Astrocyte (in vitro differentiated cells and primary cell): ENCODE measurements around the gene DACT3. TPM values are rescaled to one million over a fixed set of nuclear protein-coding genes. Genes with fewer than 3 reads are reported as not detected.

ENCODE experiments used
- DNase-seq: peaks from one replicate; pipeline ENCODE4 v3.0.0-alpha.2; 2010; ENCODE audit warnings: low read depth
- FAIRE-seq: peaks from 2 replicates; lab custom pipeline; 2011; peaks lifted over from hg19 to GRCh38; lab: Jason Lieb, UNC
- H2AFZ ChIP-seq: 2 replicates; pipeline ENCODE4 v1.6.0; 2012; ENCODE audit warnings: low read depth, low read length, inconsistent platforms
- H3K27ac ChIP-seq: 2 replicates; pipeline ENCODE4 v1.5.1; 2011; ENCODE audit warnings: low read depth, low read length, inconsistent platforms
- H3K27me3 ChIP-seq: 2 replicates; pipeline ENCODE4 v1.6.0; 2011; ENCODE audit warnings: low read length, inconsistent platforms; ENCODE audit not compliant: insufficient read depth
- H3K36me3 ChIP-seq: 2 replicates; pipeline ENCODE4 v1.5.1; 2011; ENCODE audit warnings: low read length, inconsistent platforms; ENCODE audit not compliant: insufficient read depth
- H3K4me1 ChIP-seq: 2 replicates; pipeline ENCODE4 v1.5.1; 2011; ENCODE audit warnings: low read length, inconsistent platforms; ENCODE audit not compliant: insufficient read depth
- H3K4me2 ChIP-seq: 2 replicates; pipeline ENCODE4 v1.6.0; 2012; ENCODE audit warnings: low read length, inconsistent platforms
- H3K4me3 ChIP-seq: 2 replicates; pipeline ENCODE4 v1.5.1; 2011; ENCODE audit warnings: low read depth, mild to moderate bottlenecking, low read length, inconsistent platforms; ENCODE audit not compliant: insufficient read depth
- H3K79me2 ChIP-seq: 2 replicates; pipeline ENCODE4 v1.6.0; 2012; ENCODE audit warnings: mild to moderate bottlenecking, low read length, inconsistent platforms; ENCODE audit not compliant: insufficient read depth
- H3K9ac ChIP-seq: 2 replicates; pipeline ENCODE4 v1.6.0; 2012; ENCODE audit warnings: mild to moderate bottlenecking, low read length, inconsistent platforms
- H3K9me3 ChIP-seq: 2 replicates; pipeline ENCODE4 v1.5.1; 2012; ENCODE audit warnings: low read depth, mild to moderate bottlenecking, low read length, inconsistent platforms; ENCODE audit not compliant: insufficient read depth
- H4K20me1 ChIP-seq: 2 replicates; pipeline ENCODE4 v1.6.0; 2012; ENCODE audit warnings: low read length, inconsistent platforms; ENCODE audit not compliant: insufficient read depth
- H3K27ac Mint-ChIP-seq: one replicate; pipeline ENCODE4 v1.8.0; 2021; ENCODE audit warnings: mild to moderate bottlenecking, mixed read lengths; ENCODE audit not compliant: unreplicated experiment
- H3K27me3 Mint-ChIP-seq: one replicate; pipeline ENCODE4 v1.8.0; 2021; ENCODE audit warnings: low read depth, mixed read lengths; ENCODE audit not compliant: unreplicated experiment
- H3K36me3 Mint-ChIP-seq: one replicate; pipeline ENCODE4 v1.8.0; 2021; ENCODE audit warnings: low read depth, mixed read lengths; ENCODE audit not compliant: unreplicated experiment
- H3K4me1 Mint-ChIP-seq: one replicate; pipeline ENCODE4 v1.8.0; 2021; ENCODE audit warnings: low read depth, mixed read lengths; ENCODE audit not compliant: unreplicated experiment
- H3K4me3 Mint-ChIP-seq: one replicate; pipeline ENCODE4 v1.8.0; 2021; ENCODE audit warnings: mild to moderate bottlenecking, moderate library complexity, mixed read lengths; ENCODE audit not compliant: unreplicated experiment
- H3K9me3 Mint-ChIP-seq: one replicate; pipeline ENCODE4 v1.8.0; 2021; ENCODE audit warnings: mild to moderate bottlenecking, mixed read lengths; ENCODE audit not compliant: unreplicated experiment
- CTCF ChIP-seq: IDR thresholded peaks from 2 replicates; pipeline ENCODE4 v1.5.1; 2011; ENCODE audit warnings: low read depth, mild to moderate bottlenecking, inconsistent platforms, low read length, moderate library complexity; ENCODE audit not compliant: insufficient read depth
- EZH2 ChIP-seq: IDR thresholded peaks from 2 replicates; pipeline ENCODE4 v1.6.1; 2012; ENCODE audit warnings: mild to moderate bottlenecking, low read length, inconsistent platforms; ENCODE audit not compliant: insufficient read depth
- microRNA-seq: library from miRNA; unstranded; fragments of <30 nt; microRNA quantifications from one replicate; pipeline ENCODE4 v1.2.0, GENCODE V29; 2020
- total RNA-seq: library from RNA; stranded (reverse); gene quantifications from 2 replicates; pipeline ENCODE4 v1.2.1, GENCODE V29; 2021

The DACT3 gene
- total RNA-seq, 1 donor from 2014 or later = 19.8 TPM

- TF ChIP-seq EZH2 = no peak
- no peak for TF ChIP-seq CTCF
- peaks cover 7% of the 10 kb centered on the region for H3K36me3 Mint-ChIP-seq
- FAIRE-seq (no peak), DNase-seq (no peak)
- no peak overlapping the region for H3K4me3 Mint-ChIP-seq
- Histone ChIP-seq H4K20me1 (peaks cover 16% of the 10 kb centered on the region), H3K9ac (no peak overlapping the region), H3K4me3 (no peak overlapping the region), H3K4me1 (peaks cover 17% of the 10 kb centered on the region), H3K27me3 (no peaks in the 10 kb centered on the region), H3K27ac (no peak overlapping the region), H3K36me3 (no peaks in the 10 kb centered on the region), H3K4me2 (no peak overlapping the region), H3K79me2 (peaks cover 23% of the 10 kb centered on the region), H3K9me3 (no peaks in the 10 kb centered on the region), H2AFZ (no peak overlapping the region)
- no peaks in the 10 kb centered on the region for H3K9me3 Mint-ChIP-seq
- H3K27ac Mint-ChIP-seq = no peak overlapping the region
- H3K27me3 Mint-ChIP-seq = no peaks in the 10 kb centered on the region
- H3K4me1 Mint-ChIP-seq = peaks cover 9% of the 10 kb centered on the region
These were observed 62.5 kb downstream of the DACT3 start for GRCh38 chr19:46598372-46598917.

Small RNAs within 50 kb of the gene (microRNA-seq; reads per million reads assigned to microRNA genes)
- 9.3 reads per million, percentile 34 among the genes with 10 or more reads in this experiment for gene MIR320E

Other genes with a start within 250 kb of the DACT3 start
- 35.5 and 45.5 TPM in 2 replicates for gene CCDC8, start 247.6 kb downstream of the DACT3 start, total RNA-seq
- gene PNMA8C, start 232.2 kb downstream of the DACT3 start, total RNA-seq = 0.55 and 0.98 TPM in 2 replicates
- gene PNMA8A, start 189.6 kb downstream of the DACT3 start, total RNA-seq = 12.1 and 12.7 TPM in 2 replicates
- 1.7 and 1.9 TPM in 2 replicates for gene PNMA8B, start 165.3 kb downstream of the DACT3 start, total RNA-seq
- gene CALM3, start 59.9 kb downstream of the DACT3 start, total RNA-seq = 334 and 343 TPM in 2 replicates
- gene PTGIR, start 36.1 kb downstream of the DACT3 start, total RNA-seq = 0.50 and 0.52 TPM in 2 replicates
- not detected in 2 replicates for gene GNG8, start 25.0 kb downstream of the DACT3 start, total RNA-seq
- gene PRKD2, start 55.9 kb upstream of the DACT3 start, total RNA-seq = 45.8 and 54.6 TPM in 2 replicates
- gene FKRP, start 84.9 kb upstream of the DACT3 start, total RNA-seq = 25.1 and 28.1 TPM in 2 replicates
- 75.0 and 80.8 TPM in 2 replicates for gene STRN4, start 85.3 kb upstream of the DACT3 start, total RNA-seq
- 233 and 270 TPM in 2 replicates for gene SLC1A5, start 127.4 kb upstream of the DACT3 start, total RNA-seq
- gene AP2S1, start 189.7 kb upstream of the DACT3 start, total RNA-seq = 262 and 278 TPM in 2 replicates
- gene ARHGAP35, start 199.8 kb upstream of the DACT3 start, total RNA-seq = 55.2 and 57.9 TPM in 2 replicates